GM15510 (cell line): Measurements from ENCODE around the gene TEAD3.

Source experiments
- POLR2A ChIP-seq: IDR thresholded peaks from 3 replicates; pipeline ENCODE4 v1.6.1; 2011; ENCODE audit warnings: borderline replicate concordance; ENCODE audit not compliant: insufficient read length; ENCODE audit errors: extremely low read depth

TEAD3 gene

GRCh38 chr6:35488517-35488862 lies 8.4 kb downstream of the TEAD3 start:
- no peak for TF ChIP-seq POLR2A

- TF ChIP-seq POLR2A = no peak
Measured at GRCh38 chr6:35487658-35488516, 9.0 kb downstream of the TEAD3 start.

- TF ChIP-seq POLR2A = no peak
Measured at GRCh38 chr6:35486005-35486925, 10.6 kb downstream of the TEAD3 start.

- TF ChIP-seq POLR2A = no peak
Measured at GRCh38 chr6:35485402-35485877, 11.4 kb downstream of the TEAD3 start.

DNA sequence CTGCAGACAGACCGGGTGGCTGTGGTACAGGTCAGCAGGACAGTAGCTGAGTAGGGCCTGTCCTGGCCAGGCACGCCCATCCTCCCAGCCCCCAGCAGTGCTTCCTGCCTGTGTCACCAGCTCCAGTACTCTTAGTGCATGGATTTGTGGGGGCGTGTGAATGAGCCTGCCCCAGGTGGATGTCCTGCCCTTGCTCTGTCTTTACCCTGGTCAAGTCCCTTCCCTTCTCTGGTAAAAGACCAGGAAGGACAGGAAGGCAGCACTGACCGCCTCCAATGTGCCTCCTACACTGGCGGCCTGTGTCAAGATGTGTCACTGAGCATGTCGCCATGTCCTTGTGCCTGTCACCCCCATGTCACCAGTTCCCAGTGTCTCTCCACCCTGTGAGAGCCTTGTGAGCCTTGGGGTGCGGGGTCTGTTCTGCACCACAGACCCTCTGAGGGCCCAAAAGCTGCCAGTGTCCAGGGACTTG lies 11.9 kb downstream of the TEAD3 start:
- no peak for TF ChIP-seq POLR2A

- no peak for TF ChIP-seq POLR2A
Measured at GRCh38 chr6:35483893-35484645, 12.8 kb downstream of the TEAD3 start.

DNA sequence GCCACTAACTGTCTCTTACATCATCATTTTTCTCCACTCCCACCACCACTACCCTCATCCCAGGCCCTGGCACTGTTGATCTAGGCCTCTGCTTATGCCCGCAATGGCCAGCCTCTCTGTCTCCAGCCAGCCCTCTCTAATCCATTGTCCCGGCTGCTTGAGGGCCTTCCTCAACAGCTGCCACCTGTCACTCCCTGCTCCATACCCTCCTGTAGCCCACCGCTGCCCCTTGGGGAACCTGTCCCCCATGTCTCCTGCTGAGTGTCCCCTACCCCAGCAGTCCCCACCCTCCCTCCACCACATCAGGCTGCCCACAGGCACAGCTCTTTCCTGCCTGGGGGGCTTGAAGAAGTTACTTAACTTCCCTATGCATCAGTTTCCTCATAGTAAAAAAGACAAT lies 13.4 kb downstream of the TEAD3 start:
- no peak for TF ChIP-seq POLR2A

- no peak for TF ChIP-seq POLR2A
Measured at GRCh38 chr6:35483062-35483461, 13.8 kb downstream of the TEAD3 start.

DNA sequence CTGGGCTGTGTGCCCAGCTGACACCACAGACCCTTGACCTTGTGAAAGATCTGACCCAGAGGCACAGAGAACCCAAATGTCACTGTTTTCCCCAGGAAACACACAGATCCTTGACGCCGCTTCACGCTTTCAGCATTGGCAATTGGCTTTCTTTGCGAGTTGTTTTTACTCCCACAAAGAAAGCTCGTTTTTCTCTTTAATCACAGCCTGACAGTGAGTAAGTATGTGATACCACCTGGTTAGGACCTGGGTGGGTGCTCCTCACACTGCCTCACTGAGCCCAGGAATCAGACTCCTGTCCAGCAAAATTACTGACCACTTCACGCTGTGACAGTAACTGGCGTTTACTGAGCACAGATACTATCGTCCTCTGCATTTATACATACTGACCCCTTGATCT lies 15.7 kb downstream of the TEAD3 start:
- no peak for TF ChIP-seq POLR2A

- no peak for TF ChIP-seq POLR2A
Measured at GRCh38 chr6:35480176-35480575, 16.7 kb downstream of the TEAD3 start.

DNA sequence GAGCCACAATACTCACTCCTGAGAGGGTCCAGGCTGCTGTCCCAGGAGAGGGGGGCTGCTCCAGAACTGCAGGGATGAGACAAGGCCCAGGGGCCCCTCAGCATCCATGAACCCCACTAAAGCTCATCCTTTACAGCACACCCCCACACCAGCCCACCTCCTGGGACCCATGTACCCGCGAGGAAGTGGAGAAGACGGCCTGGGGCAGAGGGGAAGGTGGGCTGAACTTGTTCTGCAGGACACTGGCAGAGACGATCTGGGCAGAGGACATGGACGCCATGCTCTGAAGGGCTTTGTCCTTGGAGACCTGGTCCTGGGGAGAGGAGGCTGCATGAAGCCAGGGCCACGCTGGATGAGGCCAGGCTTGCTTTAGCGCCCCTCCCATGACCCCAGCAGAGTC lies 18.6 kb downstream of the TEAD3 start:
- no peak for TF ChIP-seq POLR2A

GRCh38 chr6:35477551-35478179 lies 19.2 kb downstream of the TEAD3 start:
- no peak for TF ChIP-seq POLR2A

GRCh38 chr6:35477028-35477427 lies 19.9 kb downstream of the TEAD3 start:
- no peak for TF ChIP-seq POLR2A

DNA sequence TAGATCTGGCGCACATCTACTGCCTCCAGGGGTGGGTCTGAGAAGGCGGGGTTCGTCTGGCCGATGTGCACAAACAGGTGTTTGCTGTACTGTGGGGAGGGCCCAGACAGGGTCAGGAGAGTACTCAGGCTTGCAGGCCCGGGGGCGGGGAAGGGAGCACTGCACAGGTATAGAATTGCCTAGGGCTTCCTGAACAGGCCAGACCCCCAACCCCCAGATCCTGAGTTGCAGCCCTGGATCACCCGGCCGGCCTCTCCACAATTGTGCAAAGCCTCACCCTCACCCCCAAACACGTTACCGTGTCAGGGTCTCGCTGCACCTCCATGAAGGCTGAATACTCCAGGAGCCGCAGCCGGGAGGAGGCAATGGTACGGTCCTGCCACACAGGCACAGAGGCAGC lies 20.9 kb downstream of the TEAD3 start:
- no peak for TF ChIP-seq POLR2A
